ENCODE data around the gene NFIA.

- TF ChIP-seq, protein P1, sequence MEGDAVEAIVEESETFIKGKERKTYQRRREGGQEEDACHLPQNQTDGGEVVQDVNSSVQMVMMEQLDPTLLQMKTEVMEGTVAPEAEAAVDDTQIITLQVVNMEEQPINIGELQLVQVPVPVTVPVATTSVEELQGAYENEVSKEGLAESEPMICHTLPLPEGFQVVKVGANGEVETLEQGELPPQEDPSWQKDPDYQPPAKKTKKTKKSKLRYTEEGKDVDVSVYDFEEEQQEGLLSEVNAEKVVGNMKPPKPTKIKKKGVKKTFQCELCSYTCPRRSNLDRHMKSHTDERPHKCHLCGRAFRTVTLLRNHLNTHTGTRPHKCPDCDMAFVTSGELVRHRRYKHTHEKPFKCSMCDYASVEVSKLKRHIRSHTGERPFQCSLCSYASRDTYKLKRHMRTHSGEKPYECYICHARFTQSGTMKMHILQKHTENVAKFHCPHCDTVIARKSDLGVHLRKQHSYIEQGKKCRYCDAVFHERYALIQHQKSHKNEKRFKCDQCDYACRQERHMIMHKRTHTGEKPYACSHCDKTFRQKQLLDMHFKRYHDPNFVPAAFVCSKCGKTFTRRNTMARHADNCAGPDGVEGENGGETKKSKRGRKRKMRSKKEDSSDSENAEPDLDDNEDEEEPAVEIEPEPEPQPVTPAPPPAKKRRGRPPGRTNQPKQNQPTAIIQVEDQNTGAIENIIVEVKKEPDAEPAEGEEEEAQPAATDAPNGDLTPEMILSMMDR (IDR thresholded peaks at IDR 0.05) = no peak
- no peak for TF ChIP-seq POLR2A (IDR thresholded peaks at IDR 0.05)
These were observed 158.5 kb downstream of the NFIA start for GRCh38 chr1:61240878-61241277.

All from esophagus squamous epithelium (tissue), 4 donors.